Measurements from ENCODE around the gene PCDHGC5. TPM values are rescaled to one million over a fixed set of nuclear protein-coding genes. Genes with fewer than 3 reads are reported as not detected.

Gene PCDHGC5
- total and polyA plus RNA-seq, 2 of the 8 experiments (the other 6 are each of a cell fraction or from before 2014, with no cell fraction given): 0.41 to 1.1 TPM

- TF ChIP-seq TEAD4 (IDR thresholded peaks at IDR 0.05; ENCODE audit: low read depth, low read length) (no peak), SP4 (IDR thresholded peaks at IDR 0.05; ENCODE audit: low read length) (no peak), RNF2 (IDR thresholded peaks at IDR 0.05; ENCODE audit: borderline replicate concordance, low read depth, low read length, missing control alignments, poor library complexity, severe bottlenecking) (no peak), CTBP2 (IDR thresholded peaks at IDR 0.05; ENCODE audit: borderline replicate concordance, insufficient read depth, insufficient read length, low read length) (no peak)
Measured at GRCh38 chr5:141475625-141476131, 13.2 kb upstream of the PCDHGC5 start, which contains the start of gene PCDHGC3 (continued).

All from H1 (cell line).